Activated CD4-positive, alpha-beta T cell treated with anti-CD3 and anti-CD28 coated beads, Interleukin-2, amount 10 ng/mL, durations not matched to agents 24 days and 14 days (primary cell): ENCODE data around the gene GGN. TPM values are rescaled to one million over a fixed set of nuclear protein-coding genes. Genes with fewer than 3 reads are reported as not detected.
A peak's percentile ranks its signal among the peaks of the same experiment; 100 is the strongest.

ENCODE experiments used
- DNase-seq: peaks from one replicate; pipeline ENCODE4 v3.0.0; 2022
- H3K27ac Mint-ChIP-seq: one replicate; pipeline ENCODE4 v1.8.0; 2022; ENCODE audit warnings: mild to moderate bottlenecking, mixed read lengths
- H3K27me3 Mint-ChIP-seq: one replicate; pipeline ENCODE4 v1.8.0; 2022; ENCODE audit warnings: mixed read lengths
- H3K36me3 Mint-ChIP-seq: one replicate; pipeline ENCODE4 v1.8.0; 2022; ENCODE audit warnings: low read depth, mild to moderate bottlenecking, mixed read lengths
- H3K4me1 Mint-ChIP-seq: one replicate; pipeline ENCODE4 v1.8.0; 2021; ENCODE audit warnings: mixed read lengths
- H3K4me3 Mint-ChIP-seq: one replicate; pipeline ENCODE4 v1.8.0; 2022; ENCODE audit warnings: mild to moderate bottlenecking, moderate library complexity, mixed read lengths
- H3K9me3 Mint-ChIP-seq: one replicate; pipeline ENCODE4 v1.8.0; 2021; ENCODE audit warnings: mixed read lengths
- intact Hi-C: fragments of 100-400 bp; cut with micrococcal nuclease; formaldehyde crosslinking; loops from one replicate; pipeline ENCODE4 v1.15.1; 2023
- total RNA-seq: library from RNA; stranded (reverse); gene quantifications from 2 replicates; pipeline ENCODE4 v1.2.3, GENCODE V29; 2022

Gene GGN
- total RNA-seq, 1 donor from 2014 or later: 1.0 TPM

- H3K4me3 Mint-ChIP-seq: peak within 1 kb of the TSS; percentile 95
- peak; percentile 99 for DNase-seq
- H3K27ac Mint-ChIP-seq: peak within 1 kb of the TSS; percentile 95
- H3K27me3 Mint-ChIP-seq: peaks cover 2% of the 10 kb centered on the region
- intact Hi-C loops: loop anchor here (1.0 to 10.0 kb wide), 7 partner anchors 24 to 527 kb away; partner anchors contain the start of genes MRPS12, NFKBIB, RASGRP4 and SARS2
- H3K9me3 Mint-ChIP-seq: no peaks in the 10 kb centered on the region
- H3K36me3 Mint-ChIP-seq: peaks cover 19% of the 10 kb centered on the region
- H3K4me1 Mint-ChIP-seq: peaks cover 12% of the 10 kb centered on the region
Measured at GRCh38 chr19:38402967-38403674, 15.3 kb upstream of the GGN start, which contains the start of gene FAM98C. TSS of gene FAM98C (plus strand) at chr19:38403093. CDS start at chr19:38403154, 61 bp downstream.

DNA sequence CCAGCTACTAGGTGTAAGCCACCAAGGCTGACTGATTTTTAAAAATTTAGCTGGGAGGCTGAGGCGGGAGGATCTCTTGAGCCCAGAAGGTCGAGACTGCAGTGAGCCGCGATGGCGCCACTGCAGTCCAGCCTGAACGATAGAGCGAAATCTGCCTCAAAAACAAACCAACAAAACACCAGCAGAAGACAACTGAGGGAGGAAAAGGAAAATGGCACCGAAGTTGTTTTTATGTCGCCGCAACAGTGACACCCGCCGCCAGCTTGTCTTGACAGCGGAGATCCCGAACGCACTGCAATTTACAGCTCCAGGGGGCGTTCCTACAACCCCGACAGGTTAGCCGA lies 14.8 kb upstream of the GGN start:
- H3K36me3 Mint-ChIP-seq: peaks cover 17% of the 10 kb centered on the region
- intact Hi-C loops: loop anchor here (2.0 to 10.0 kb wide), 2 partner anchors 24 to 492 kb away; partner anchors contain the start of genes NFKBIB, RASGRP4 and SIRT2
- peaks cover 2% of the 10 kb centered on the region for H3K27me3 Mint-ChIP-seq
- no peaks in the 10 kb centered on the region for H3K9me3 Mint-ChIP-seq
- H3K4me1 Mint-ChIP-seq: peaks cover 12% of the 10 kb centered on the region
- no peak for DNase-seq
- peak overlapping the region; percentile 67 for H3K27ac Mint-ChIP-seq
- peak overlapping the region; percentile 95 for H3K4me3 Mint-ChIP-seq

DNA sequence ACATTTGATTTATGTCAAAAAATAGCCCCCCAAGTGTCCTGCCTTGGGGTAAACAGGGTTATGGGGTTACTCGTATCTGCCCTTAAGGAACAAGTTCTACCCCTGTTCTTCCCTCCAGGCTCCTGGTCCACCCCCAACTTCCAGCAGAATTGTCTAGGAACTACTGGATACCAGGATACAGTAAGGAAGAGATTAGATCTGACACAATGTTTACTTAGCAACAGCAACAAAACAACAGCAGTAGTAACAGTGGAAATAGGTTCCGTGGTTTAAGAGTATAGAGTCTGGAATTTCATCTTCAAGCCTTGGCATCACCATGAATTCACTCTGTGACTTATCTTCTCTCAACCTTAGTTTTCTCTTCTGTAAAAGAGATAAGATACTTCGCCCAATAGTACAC lies 13.3 kb upstream of the GGN start:
- Mint-ChIP-seq H3K9me3 (no peaks in the 10 kb centered on the region), H3K27ac (no peak overlapping the region), H3K36me3 (peaks cover 10% of the 10 kb centered on the region), H3K4me3 (no peak overlapping the region), H3K4me1 (peaks cover 24% of the 10 kb centered on the region), H3K27me3 (peaks cover 2% of the 10 kb centered on the region)
- intact Hi-C loops: loop anchor here (10.0 kb wide), 1 partner anchor 494 kb away; the partner anchor contains the start of genes NFKBIB and SIRT2
- no peak for DNase-seq

- peaks cover 24% of the 10 kb centered on the region for H3K4me1 Mint-ChIP-seq
- DNase-seq: no peak
- intact Hi-C loops: loop anchor here (10.0 kb wide), 1 partner anchor 494 kb away; the partner anchor contains the start of genes NFKBIB and SIRT2
- peaks cover 2% of the 10 kb centered on the region for H3K27me3 Mint-ChIP-seq
- peak overlapping the region; percentile 38 for H3K27ac Mint-ChIP-seq
- H3K9me3 Mint-ChIP-seq: no peaks in the 10 kb centered on the region
- peaks cover 8% of the 10 kb centered on the region for H3K36me3 Mint-ChIP-seq
- no peak overlapping the region for H3K4me3 Mint-ChIP-seq
Measured at GRCh38 chr19:38400361-38400760, 12.5 kb upstream of the GGN start.

GRCh38 chr19:38399537-38399936 lies 11.7 kb upstream of the GGN start:
- intact Hi-C loops: no loop called here
- no peak overlapping the region for H3K4me3 Mint-ChIP-seq
- no peak for DNase-seq
- no peak overlapping the region for H3K27ac Mint-ChIP-seq
- H3K36me3 Mint-ChIP-seq: peaks cover 2% of the 10 kb centered on the region
- no peaks in the 10 kb centered on the region for H3K9me3 Mint-ChIP-seq
- peaks cover 28% of the 10 kb centered on the region for H3K4me1 Mint-ChIP-seq
- peaks cover 2% of the 10 kb centered on the region for H3K27me3 Mint-ChIP-seq

DNA sequence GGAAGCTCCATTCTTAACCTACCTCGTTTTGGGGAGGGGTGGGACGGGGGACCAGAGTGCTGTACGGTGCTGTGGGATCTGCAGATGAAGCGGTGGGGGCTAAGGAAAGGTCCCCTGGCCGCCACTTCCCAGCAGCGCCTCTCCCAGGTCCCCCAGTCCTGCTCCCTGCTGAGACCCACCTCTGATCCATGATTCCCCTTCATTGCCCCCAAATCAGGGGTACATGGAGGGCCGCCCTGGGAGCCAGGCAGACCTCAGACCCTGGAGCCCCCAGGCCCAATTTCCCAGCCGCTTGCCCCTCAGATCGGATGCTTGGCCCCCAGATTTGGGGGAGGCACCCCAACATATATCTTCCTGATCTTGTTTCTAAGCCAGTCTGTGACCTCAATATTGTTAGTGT lies 11.2 kb upstream of the GGN start:
- peaks cover 2% of the 10 kb centered on the region for H3K36me3 Mint-ChIP-seq
- intact Hi-C loops: no loop called here
- H3K4me1 Mint-ChIP-seq: peaks cover 25% of the 10 kb centered on the region
- H3K27ac Mint-ChIP-seq: no peak overlapping the region
- H3K4me3 Mint-ChIP-seq: no peak overlapping the region
- no peak for DNase-seq
- H3K9me3 Mint-ChIP-seq: no peaks in the 10 kb centered on the region
- H3K27me3 Mint-ChIP-seq: peaks cover 2% of the 10 kb centered on the region

DNA sequence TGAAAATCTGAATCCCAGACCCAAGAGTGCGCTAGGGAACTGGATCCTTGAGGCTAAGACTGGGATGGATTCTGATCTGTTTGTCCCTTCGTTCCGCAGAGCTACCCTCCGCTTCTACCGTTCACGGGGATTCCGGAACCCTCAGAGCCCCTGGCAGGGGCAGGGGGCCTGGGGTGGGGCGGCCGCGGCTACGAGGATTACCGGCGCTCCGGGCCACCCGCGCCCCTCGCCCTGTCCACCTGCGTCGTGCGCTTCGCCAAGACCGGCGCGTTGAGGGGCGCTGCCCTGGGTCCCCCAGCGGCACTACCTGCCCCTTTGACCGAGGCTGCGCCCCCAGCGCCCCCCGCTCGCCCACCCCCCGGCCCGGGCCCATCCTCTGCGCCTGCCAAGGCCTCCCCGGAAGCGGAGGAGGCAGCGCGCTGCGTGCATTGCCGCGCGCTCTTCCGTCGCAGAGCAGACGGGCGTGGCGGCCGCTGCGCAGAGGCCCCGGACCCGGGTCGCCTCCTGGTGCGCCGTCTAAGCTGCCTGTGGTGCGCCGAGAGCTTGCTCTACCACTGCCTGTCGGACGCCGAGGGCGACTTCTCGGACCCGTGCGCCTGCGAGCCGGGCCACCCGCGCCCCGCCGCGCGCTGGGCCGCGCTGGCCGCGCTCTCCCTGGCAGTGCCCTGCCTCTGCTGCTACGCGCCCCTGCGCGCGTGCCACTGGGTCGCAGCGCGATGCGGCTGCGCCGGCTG lies 7.7 kb upstream of the GGN start:
- Mint-ChIP-seq H3K27me3 (peaks cover 19% of the 10 kb centered on the region), H3K4me1 (peaks cover 27% of the 10 kb centered on the region), H3K27ac (peak overlapping the region; percentile 84), H3K36me3 (peaks cover 2% of the 10 kb centered on the region), H3K4me3 (peak overlapping the region; percentile 85), H3K9me3 (no peaks in the 10 kb centered on the region)
- intact Hi-C loops: no loop called here
- peak; percentile 88 for DNase-seq

GRCh38 chr19:38394488-38394887 lies 6.7 kb upstream of the GGN start:
- no peaks in the 10 kb centered on the region for H3K9me3 Mint-ChIP-seq
- peaks cover 28% of the 10 kb centered on the region for H3K4me1 Mint-ChIP-seq
- peaks cover 2% of the 10 kb centered on the region for H3K36me3 Mint-ChIP-seq
- H3K27me3 Mint-ChIP-seq: peaks cover 22% of the 10 kb centered on the region
- peak overlapping the region; percentile 84 for H3K27ac Mint-ChIP-seq
- peak; percentile 93 for DNase-seq
- peak overlapping the region; percentile 85 for H3K4me3 Mint-ChIP-seq
- intact Hi-C loops: no loop called here

DNA sequence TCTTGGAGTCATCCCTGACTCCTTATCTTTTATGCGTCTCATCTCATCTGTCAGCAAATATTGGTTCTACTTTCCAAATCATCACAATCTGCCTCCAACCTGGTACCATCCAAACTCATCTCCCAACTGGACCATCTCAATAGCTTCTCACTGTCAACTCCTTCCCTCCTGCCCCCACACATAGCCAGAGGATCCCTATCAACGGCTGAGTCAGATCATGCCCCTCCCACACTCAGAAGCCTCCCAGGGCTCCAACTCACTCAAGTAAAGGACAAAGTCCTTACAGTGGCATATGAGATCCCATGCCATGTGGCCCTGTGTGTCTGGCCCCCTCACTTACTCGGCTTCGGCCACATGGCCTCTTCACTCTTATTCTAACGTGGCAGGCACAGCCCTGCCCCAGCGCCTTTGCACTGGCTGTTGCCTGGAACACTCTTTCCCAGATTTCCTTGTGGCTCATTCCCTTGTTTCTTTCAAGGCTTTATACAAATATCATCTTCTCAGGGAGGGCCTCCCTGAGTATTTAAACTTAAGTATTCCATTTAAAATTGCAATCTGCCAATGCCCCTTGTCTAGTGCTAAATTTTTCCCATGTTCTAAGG lies 5.0 kb upstream of the GGN start:
- intact Hi-C loops: no loop called here
- Mint-ChIP-seq H3K36me3 (peaks cover 2% of the 10 kb centered on the region), H3K27me3 (peaks cover 29% of the 10 kb centered on the region), H3K27ac (no peak overlapping the region), H3K4me1 (peaks cover 36% of the 10 kb centered on the region), H3K4me3 (no peak overlapping the region), H3K9me3 (no peaks in the 10 kb centered on the region)
- no peak for DNase-seq

DNA sequence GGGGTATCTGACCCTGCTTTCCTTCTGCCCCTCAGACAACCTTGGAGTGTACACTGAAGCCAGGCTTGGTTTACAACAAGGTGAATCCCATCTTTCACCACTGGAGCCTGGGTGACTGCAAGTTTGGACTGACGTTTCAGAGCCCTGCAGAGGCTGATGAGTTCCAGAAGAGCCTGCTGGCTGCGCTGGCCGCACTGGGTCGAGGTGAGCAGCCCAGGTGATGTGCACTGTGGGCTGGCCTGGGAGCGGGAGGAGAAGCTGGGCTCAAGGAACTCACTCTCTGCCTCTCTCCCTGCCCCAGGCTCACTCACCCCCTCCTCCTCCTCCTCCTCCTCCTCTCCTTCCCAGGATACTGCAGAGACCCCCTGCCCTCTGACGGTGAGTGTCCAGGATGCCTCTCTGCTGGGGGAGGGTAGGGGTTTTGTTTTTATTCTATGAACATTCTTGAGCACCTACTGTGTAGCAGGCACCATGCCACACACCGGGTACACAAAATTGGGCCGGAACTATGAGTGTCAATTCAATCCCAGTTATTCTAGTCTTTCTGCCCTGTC lies 4.2 kb upstream of the GGN start:
- H3K27me3 Mint-ChIP-seq: peaks cover 29% of the 10 kb centered on the region
- H3K4me1 Mint-ChIP-seq: peaks cover 35% of the 10 kb centered on the region
- intact Hi-C loops: no loop called here
- peaks cover 5% of the 10 kb centered on the region for H3K36me3 Mint-ChIP-seq
- H3K9me3 Mint-ChIP-seq: no peaks in the 10 kb centered on the region
- no peak for DNase-seq
- H3K4me3 Mint-ChIP-seq: no peak overlapping the region
- no peak overlapping the region for H3K27ac Mint-ChIP-seq

GRCh38 chr19:38389957-38390924 lies 2.4 kb upstream of the GGN start:
- H3K27me3 Mint-ChIP-seq: peaks cover 29% of the 10 kb centered on the region
- peaks cover 27% of the 10 kb centered on the region for H3K4me1 Mint-ChIP-seq
- H3K27ac Mint-ChIP-seq: no peak overlapping the region
- intact Hi-C loops: no loop called here
- DNase-seq: no peak
- H3K4me3 Mint-ChIP-seq: peak overlapping the region; percentile 32
- H3K36me3 Mint-ChIP-seq: peaks cover 5% of the 10 kb centered on the region
- H3K9me3 Mint-ChIP-seq: no peaks in the 10 kb centered on the region

GRCh38 chr19:38389101-38389925 lies 1.5 kb upstream of the GGN start:
- peak overlapping the region; percentile 32 for H3K4me3 Mint-ChIP-seq
- peaks cover 13% of the 10 kb centered on the region for H3K36me3 Mint-ChIP-seq

More at GRCh38 chr19:38389101-38389925, 1.5 kb upstream of the GGN start:
- peaks cover 22% of the 10 kb centered on the region for H3K4me1 Mint-ChIP-seq
- H3K27ac Mint-ChIP-seq: no peak overlapping the region
- no peak for DNase-seq
- H3K27me3 Mint-ChIP-seq: peaks cover 29% of the 10 kb centered on the region
- intact Hi-C loops: no loop called here
- no peaks in the 10 kb centered on the region for H3K9me3 Mint-ChIP-seq
